ENCODE measurements around the gene TRIM38.
"Not testable (repeated sequence)": the region's sequence is repeated elsewhere in the genome, so short reads cannot be mapped to it uniquely, and the experiment has no call there.

TRIM38 gene

DNA sequence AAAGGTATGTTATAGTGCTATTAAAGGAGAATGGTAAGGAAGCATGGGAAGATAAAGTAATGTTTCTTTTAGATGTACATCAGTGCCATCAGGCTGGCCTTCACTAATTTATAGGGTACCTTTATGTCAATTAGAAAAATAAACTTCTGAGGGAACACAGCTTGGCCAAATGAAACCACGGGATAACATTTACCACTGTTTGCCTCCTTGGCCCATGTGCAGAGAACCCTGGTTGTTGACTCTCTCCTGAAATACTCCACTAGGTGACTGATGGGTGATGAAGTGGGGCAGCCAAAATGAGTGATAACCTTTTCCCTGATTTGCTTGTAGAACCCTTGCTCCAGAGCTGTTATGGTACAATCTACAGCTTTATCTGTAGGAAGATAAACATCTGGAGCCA is 9.5 kb downstream of the TRIM38 start:
- DNase-seq = no peak

DNA sequence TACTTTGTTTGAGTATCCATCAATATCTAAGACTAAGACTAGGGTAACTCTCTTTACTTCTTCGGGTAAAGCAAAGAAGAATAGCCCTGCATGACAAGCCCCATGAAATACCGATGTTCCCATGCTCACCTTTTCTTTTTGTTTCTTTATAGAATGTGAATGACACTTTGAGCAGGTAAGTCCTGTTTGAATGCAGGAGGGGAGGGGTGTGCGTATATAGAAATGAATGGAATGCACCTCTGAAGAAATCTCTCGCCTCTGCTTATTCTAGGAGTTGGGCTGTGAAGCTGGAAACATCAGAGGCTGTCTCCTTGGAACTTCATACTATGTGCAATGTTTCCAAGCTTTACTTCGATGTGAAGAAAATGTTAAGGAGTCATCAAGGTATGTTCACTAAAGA is 10.3 kb downstream of the TRIM38 start:
- DNase-seq = no peak

DNA sequence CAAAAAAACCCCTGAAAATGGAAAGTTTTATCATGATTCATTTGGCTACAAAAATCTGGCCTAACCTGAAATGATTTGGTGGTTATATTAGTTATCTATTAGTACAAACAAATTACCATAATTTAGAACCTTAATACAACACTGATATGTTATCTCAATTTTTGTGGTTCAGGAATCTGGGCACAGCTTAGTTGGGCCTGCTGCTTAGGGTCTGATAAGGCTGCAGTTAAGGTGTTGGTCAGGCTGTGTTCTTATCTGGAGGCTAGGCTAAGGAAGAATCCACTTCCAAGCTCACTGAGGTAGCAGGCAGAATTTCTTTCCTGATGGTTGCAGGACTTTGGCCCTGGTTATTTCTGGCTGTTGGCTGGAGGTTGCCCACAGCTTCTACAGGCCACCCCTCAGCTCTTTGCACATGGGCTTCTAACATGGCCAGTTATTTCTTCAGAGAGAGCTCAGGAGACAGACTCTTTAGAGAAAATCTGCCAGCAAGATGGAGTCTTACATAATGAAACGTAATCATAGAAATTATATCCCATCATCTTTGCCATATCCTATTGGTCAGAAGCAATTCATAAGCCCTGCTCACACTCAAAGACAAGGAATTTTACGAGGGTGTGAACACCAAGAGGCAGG is 11.4 kb downstream of the TRIM38 start:
- DNase-seq = no peak

DNA sequence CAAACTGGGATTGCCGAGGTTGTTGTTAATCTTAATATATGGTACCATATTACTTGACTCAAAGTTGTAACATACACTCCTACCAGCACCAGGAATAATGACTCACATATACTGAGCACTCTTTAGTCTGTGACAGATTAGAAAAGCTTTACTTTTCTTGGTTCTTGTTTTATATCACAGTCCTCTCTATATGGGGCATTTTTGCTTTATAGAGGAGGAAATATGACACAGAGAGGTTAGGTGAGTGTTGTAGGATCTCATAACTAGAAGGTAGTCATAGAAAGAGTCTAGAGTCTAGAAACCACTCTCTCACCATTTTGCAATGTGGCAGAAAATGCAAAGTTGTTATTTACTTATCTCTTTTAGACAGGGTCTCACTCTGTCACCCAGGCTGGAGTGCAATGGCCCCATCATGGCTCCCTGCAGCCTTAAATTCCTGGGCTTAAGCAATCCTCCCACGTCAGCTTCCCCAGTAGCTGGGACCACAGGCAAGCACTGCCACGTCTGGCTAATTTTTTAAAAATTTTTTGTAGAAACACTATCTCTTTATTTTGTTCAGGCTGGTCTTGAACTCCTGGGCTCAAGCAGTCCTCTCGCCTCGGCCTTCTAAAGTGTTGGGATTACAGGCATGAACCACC is 13.4 kb downstream of the TRIM38 start:
- no peak for DNase-seq

DNA sequence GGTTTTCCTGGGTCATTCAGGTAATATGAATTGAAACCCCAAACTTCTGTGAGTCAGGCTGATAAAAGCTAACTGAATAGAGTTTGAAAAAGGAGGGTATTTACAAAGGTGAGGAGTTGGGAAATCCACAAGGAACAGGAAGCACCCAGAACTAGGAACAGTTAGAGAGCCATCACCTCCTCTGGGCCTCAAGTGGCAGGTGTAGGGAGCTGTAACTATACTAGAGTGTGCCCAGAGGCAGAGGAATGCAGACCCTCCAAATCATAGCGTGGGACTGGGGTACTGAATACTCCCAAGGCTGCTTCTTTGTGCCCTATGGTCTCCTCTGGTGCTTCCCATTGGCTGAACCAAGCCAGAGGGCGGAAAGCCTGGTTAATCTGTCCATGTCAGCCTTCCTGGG is 18.3 kb downstream of the TRIM38 start:
- DNase-seq = no peak

DNA sequence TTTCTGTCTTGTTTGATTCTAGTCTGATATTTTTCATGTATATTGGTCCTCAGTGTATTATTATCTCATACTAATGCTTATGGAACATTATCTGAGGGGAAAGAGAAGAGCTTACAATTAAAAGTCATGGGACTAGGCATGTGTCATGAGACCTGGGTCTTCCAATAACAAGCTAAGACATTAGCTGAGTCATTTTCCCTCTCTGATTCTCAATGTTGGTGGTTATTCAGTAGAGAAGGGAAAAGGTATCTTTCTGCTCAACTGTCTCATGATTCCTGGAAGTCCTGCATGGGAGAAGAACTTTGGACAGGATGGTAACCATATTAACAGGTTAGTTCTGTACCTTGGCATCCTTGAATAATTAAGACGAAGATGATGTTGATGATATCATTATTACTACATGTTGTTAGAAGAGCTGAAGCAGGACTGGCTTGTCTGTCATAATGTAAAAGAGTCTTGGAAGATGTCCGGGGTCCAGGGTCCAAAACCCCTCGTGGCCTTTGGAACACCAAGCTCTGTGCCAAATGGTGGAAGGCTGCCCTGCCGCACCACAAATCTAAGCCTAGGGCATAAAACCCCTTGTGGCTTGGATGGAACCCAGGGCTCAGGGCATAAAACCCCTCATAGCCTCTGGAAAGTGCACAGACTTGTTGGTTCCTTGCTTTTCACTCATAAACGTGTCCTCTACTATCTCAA is 19.1 kb downstream of the TRIM38 start:
- no peak for DNase-seq

DNA sequence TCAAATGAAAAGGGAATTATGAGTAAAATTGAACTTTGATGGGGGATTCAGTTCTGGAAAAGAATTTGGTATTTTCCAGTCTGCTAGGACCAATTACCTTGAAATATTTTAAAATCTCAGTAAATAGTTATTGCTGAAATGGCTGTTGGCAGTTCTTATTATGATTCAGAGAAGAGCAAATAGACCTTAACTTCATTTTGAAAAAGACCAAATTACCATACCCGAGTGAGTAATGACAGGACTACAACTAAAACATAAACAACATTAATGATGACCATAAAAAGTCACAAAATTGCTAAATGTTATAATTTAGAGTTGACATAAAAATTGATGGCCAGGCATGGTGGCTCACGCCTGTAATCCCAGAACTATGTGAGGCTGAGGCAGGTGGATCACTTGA is 21.7 kb downstream of the TRIM38 start:
- DNase-seq = no peak

DNA sequence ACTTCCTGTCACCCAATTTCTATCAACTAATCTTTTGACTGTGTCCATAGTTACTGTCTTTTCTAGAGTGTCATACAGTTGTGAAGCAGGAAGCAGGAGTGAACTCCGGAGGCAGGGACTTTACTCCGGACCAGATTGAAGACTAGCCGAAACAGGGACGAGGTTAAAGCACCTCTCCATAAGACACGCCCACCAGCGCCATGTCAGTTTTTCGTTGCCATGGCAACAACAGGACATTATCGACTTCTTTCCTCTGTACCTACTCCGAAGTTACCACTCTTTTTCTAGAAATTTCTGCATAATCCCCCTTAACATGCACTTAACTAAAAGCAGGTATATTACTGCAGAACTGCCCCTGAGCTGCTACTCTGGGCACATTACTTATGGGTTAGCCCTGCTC is 25.2 kb downstream of the TRIM38 start:
- no peak for DNase-seq

DNA sequence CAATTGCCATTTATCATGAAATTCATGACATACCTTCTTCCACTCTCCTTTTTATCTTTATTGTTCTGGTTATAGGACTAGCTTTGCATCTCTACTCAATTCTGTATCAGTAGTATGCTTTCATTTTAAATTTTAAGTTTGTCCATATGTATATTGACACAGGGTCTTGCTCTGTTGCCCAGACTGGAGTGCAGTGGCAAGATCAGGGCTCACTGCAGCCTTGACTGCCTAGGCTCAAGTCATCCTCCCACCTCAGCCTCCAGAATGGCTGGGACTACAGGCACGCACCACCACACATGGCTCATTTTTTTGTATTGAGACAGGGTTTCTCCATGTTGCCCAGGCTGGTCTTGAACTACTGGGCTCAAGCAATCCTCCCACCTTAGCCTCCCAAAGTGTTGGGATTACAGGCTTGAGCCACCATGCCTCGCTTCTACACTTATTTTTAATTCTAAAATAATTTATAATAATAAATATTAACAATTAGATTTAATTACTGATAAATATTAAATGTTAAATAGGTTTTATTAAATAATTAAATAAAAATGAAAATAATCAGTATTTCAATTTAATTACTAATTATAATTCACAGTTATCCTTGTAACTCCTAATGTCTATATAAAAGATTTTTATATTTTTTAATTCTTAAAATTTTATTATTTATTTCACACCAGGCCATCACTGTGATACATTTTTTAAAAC is 27.7 kb downstream of the TRIM38 start:
- no peak for DNase-seq

DNA sequence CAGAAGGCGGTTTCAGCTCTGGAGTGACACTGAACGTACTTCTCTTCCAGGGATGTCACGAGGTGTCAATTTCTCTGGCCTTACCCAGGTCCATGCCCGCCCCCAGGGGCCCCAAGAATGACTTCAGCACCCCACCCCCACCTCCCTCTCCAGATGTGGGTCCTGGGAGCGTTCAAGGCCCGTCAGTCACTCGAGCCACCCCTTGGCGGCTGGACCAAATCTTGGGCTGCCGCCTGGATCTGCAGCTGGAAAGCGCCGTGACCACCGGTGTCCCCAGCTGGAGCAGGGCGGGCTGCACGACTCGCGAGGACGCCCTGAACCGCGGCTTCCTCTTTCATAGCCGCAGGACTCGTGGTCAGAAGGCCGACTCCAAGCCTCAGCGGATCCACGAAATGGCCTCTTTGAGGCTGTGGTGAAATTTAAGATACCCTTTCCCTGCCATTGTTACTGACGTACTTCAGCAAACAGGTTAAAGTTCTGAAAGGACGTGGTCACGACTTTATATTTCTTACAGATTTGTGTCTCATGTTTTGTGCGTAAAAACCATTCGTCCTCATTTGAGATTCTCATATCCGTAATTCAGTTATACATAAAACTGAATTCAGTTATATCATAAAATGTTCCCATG is 29.3 kb downstream of the TRIM38 start:
- no peak for DNase-seq

DNA sequence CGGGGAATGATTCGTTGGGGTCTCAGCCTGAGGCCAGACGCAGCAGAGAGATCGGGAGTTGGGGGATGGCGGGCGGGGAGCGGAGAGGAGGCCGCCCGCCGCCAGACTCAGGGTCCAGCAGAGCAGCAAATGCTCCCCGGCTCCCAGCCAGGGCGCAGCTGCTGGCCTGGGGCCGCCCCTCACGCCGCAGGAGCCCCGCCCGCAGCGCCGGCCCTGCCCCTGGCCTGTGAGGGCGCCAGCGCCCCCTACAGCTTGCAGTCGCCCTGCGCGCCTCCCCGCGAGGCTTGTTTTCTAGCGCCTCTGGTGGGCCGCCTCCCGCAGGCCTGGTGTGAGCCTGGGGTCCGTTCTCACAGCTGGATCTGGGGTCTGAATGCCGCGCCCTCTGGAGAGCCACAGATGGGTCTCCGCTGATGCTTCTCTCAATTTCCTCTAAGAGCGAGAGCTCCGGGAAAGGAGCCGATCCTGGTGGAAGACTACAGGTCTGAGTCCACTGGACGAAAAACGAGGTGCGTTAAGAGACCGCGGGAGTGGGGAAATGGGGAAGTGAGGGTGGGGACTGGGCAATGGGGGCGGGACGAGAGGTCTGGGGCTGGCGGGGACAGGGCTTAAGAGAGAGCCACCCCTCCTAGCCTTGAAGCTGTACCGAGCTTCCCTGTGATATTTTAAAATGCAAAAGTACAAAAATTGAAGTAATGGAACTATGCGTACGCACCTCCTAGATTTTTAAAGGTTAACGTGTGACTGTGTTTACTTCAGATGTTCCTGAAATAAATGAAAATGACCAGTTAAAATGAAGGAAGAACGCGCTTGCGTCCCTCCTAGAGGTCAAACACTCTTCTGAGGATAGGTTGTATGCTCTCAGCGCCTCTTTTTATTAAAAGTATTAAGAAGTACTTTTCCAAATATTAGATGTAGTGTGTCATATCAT is 30.1 kb downstream of the TRIM38 start:
- DNase-seq = peak; percentile 29

DNA sequence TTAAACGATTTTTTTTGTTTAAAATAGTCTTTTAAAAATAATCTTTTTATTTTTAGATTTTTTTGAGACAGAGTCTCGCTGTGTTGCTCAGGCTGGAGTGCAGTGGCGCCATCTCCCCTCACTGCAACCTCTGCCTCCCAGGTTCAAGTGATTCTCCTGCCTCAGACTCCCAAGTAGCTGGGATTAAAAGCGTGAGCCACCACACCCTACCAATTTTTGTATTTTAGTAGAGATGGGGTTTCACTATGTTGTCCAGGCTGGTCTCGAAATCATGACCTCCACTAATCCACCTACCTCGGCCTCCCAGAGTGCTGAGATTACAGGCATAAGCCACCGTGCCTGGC is 30.7 kb downstream of the TRIM38 start:
- not testable (repeated sequence) for DNase-seq

DNA sequence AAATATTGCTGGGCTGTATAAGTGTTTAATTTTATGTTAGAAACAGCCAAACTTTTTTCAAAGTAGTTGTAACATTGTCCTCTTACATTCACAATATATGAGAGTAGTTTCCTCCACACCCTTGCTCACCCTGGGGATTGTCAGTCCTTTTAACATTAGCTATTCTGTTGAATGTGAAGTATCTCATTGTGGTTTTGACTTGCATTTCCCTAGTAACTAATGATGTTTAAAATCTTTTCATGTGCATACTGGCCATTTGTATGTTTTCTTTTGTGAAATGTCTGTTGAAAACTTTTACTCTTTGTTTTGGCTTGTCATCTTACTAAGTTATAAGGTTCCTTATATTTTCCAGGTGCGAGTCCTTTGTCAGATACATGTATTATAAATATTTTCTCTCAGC is 32.9 kb downstream of the TRIM38 start:
- no peak for DNase-seq

DNA sequence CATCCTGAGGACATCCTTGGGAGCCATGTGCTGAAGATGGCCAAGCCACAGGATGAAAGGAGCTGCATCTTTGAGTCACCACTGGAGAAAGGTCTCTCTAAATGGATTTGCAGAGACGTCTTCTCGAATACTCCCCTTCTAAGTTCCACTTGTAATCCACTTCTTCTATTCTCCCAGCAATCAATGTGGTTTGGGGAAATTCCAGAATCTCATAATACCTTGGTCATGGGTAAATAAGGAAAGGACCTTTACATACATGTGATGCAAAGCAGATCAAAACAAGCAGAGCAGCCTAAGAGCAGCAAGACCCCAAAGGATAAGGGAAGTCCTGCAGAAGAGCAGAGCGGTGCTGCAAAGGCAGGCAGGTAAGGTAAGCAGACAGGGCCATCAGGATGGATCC is 35.3 kb downstream of the TRIM38 start:
- DNase-seq = no peak

DNA sequence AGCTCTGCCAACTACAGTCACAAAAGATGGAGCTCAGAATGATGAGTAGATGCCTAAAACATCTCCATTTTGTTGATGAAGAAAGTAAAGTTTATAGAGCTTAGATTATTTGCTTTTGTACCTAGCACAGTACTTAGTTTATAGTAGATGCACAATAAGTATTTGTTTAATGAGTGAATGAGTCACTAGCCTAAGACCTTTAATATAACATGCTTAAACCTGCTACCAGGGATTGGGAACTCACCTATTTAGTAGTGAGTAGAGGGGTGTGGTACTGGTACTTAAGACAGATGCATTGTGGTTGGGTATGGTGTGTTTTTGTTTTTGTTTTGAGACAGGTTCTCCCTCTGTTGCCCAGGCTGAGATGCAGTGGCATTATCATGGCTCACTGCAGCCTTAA is 35.8 kb downstream of the TRIM38 start:
- no peak for DNase-seq

DNA sequence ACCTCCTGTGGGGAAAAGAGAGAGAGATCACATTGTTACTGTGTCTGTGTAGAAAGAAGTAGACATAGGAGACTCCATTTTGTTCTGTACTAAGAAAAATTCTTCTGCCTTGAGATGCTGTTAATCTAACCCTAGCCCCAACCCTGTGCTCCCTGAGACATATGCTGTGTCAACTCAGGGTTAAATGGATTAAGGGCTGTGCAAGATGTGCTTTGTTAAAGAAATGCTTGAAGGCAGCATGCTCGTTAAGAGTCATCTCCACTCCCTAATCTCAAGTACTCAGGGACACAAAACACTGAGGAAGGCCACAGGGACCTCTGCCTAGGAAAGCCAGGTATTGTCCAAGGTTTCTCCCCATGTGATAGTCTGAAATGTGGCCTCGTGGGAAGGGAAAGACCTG is 36.6 kb downstream of the TRIM38 start:
- DNase-seq = not testable (repeated sequence)

DNA sequence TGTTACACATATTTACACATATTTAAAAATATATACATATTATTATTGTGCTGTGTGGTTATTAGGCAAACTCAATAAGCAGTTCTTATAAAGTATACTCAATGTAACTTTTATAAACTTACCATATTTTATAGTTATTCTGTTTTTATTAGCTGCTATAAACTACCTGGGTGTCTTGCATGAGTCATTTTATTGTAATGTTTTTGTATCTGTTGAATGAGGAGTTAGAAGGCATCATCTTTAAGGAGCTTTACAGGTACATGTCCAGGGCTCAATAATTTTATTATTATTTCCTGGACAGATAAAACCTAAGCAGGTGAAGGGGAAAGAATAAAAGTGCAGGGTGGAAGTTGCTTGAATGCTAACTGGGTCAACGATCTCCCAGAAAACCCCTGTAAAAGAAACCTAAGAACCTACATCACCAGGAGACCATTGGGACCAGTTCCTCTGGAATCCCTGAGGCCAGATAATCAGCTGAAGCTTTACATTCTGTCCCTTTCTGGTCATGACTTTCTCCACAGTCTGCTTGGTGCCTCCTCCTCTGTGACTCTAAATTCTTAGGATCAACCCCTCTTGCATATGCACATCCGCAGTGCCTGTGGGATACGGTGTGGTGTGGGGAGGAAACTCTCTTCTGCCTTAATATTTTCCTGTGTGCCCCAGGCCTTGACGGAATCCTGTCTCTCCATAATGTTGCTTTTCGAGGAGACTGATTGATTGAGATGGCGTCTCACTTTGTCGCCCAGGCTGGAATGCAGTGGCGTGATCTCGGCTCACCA is 38.0 kb downstream of the TRIM38 start:
- no peak for DNase-seq

DNA sequence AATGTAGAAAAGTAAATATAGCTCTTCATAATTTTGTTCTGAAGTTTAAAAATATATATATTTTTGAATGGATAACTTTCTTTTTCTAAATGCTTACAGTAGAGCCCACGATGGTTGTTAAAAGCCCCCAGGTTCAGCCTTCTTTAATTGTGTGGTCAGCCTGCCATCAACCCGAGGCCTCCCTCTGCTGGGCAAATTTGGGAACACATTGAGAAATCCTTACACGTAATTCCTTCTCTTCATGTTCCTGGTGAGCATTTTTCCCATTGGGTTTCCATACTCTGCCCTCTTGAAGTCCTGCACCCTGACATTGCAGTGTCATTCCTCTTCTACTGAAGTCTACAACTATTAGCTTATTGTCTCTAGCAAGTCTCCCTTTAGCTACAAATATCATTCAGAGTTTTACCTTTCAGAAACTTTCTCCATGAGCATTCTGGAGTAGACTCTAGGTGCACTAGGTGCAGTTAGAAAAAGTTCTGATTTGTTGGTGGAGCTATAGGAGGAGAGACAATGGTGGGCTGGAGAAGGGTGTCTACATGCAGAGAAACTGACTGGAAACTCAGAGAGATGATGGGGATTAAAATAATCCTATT is 40.6 kb downstream of the TRIM38 start:
- peak; percentile 23 for DNase-seq

DNA sequence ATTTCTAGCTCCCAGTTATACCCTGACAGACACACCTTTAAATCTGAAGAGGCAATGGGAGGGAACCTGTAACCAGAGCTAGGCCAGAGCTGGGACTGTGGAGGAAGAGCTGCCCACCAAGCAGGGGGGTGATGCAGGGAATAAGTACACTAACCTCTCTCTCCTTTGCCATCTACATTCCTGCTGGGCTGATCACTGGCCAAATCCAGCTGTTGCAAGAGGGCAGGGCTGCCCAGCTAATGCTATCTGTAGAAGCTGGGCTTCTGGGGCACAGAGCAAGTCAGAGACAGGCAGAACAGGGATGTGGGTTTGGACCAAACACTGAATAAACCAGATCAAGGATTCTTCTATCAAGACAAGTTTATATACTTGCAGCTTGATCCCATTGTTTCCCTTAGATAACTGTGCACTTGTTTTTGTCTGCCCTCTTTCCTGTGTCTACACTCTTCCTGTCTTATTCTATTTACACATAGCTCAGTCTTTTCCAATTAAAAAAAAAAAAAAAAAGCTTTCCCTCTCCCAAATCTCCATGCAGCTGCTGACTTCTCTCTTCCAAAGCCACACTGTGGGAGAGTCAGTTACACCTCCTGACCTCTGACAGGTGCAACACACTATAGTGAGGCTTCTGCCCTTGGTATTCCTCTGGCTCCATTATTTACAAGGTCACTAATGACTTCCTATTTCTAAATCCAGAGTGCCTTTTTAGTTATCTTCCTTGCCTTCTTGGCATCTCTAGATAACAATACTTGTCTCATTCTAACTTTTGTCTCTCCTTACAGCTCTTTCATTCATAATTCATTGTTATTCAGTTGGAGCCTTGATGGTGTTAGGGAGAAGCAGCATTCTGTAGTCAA is 43.7 kb downstream of the TRIM38 start:
- no peak for DNase-seq

DNA sequence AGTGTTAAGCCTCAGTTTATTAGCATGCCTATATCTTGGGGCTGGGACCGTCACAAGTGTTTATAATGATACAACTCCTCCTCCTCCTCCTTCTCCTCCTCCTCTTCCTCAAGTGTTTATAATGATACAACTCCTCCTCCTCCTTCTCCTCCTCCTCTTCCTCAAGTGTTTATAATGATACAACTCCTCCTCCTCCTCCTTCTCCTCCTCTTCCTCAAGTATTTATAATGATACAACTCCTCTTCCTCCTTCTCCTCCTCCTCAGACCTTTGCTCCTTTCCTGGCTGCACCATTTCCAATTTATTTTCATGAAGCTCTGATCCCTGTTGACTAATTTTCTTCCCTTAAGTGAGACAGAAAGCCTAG is 44.3 kb downstream of the TRIM38 start:
- not testable (repeated sequence) for DNase-seq
